Osteoblast (primary cell): ENCODE results near the gene CP. TPM values are rescaled to one million over a fixed set of nuclear protein-coding genes. Genes with fewer than 3 reads are reported as not detected.
"Not testable (repeated sequence)": the region's sequence is repeated elsewhere in the genome, so short reads cannot be mapped to it uniquely, and the experiment has no call there.

ENCODE experiments used
- DNase-seq: peaks from one replicate; pipeline ENCODE4 v3.0.0; 2011; ENCODE audit warnings: low spot score, mixed read lengths; ENCODE audit not compliant: insufficient read length; ENCODE audit errors: missing footprints
- H2AFZ ChIP-seq: 2 replicates; pipeline ENCODE4 v1.6.0; 2011; ENCODE audit warnings: mild to moderate bottlenecking, low read length
- H3K27ac ChIP-seq: 2 replicates; pipeline ENCODE4 v1.5.1; 2011; ENCODE audit warnings: mild to moderate bottlenecking, low read depth, low read length, moderate library complexity
- H3K27me3 ChIP-seq: 2 replicates; pipeline ENCODE4 v1.6.0; 2012; ENCODE audit warnings: mild to moderate bottlenecking, control low read depth, inconsistent platforms, low read length, moderate library complexity; ENCODE audit not compliant: insufficient read depth
- H3K36me3 ChIP-seq: 2 replicates; pipeline ENCODE4 v1.5.1; 2011; ENCODE audit warnings: mild to moderate bottlenecking, low read length, control low read depth, moderate library complexity; ENCODE audit not compliant: insufficient read depth
- H3K4me1 ChIP-seq: 2 replicates; pipeline ENCODE4 v1.5.1; 2011; ENCODE audit warnings: mild to moderate bottlenecking, low read length, control low read depth, moderate library complexity; ENCODE audit not compliant: insufficient read depth
- H3K4me2 ChIP-seq: 2 replicates; pipeline ENCODE4 v1.6.0; 2011; ENCODE audit warnings: mild to moderate bottlenecking, low read length; ENCODE audit not compliant: insufficient read depth
- H3K4me3 ChIP-seq: fragments of 200-600 bp; sonication (generic); 3 replicates; pipeline ENCODE4 v1.5.1; 2012; ENCODE audit warnings: mild to moderate bottlenecking, low read length, inconsistent platforms; ENCODE audit not compliant: insufficient read depth
- H3K79me2 ChIP-seq: 2 replicates; pipeline ENCODE4 v1.6.0; 2012; ENCODE audit warnings: mild to moderate bottlenecking, low read length, control low read depth, inconsistent platforms; ENCODE audit not compliant: insufficient read depth
- H3K9me3 ChIP-seq: 2 replicates; pipeline ENCODE4 v1.5.1; 2011; ENCODE audit warnings: low read depth, low read length, control low read depth
- H4K20me1 ChIP-seq: 2 replicates; pipeline ENCODE4 v1.6.0; 2012; ENCODE audit warnings: mild to moderate bottlenecking, low read length, control low read depth; ENCODE audit not compliant: insufficient read depth
- CTCF ChIP-seq: IDR thresholded peaks from 2 replicates; pipeline ENCODE4 v1.5.1; 2011; ENCODE audit warnings: mild to moderate bottlenecking, low read depth, low read length, moderate library complexity; ENCODE audit errors: extremely low read depth
- total RNA-seq: library from RNA; depleted of rRNA; stranded (reverse); fragments of >200 nt; gene quantifications from 2 replicates; pipeline ENCODE4 v1.2.3, GENCODE V29; 2012

The CP gene
- total RNA-seq, 1 donor = 1.4 TPM

GRCh38 chr3:149227591-149228268, 6.1 kb upstream of the CP start:
- no peaks in the 10 kb centered on the region for H3K79me2 ChIP-seq
- H2AFZ ChIP-seq = peak overlapping the region; percentile 64
- H3K36me3 ChIP-seq = no peaks in the 10 kb centered on the region
- no peaks in the 10 kb centered on the region for H4K20me1 ChIP-seq
- no peak overlapping the region for H3K27ac ChIP-seq
- H3K4me3 ChIP-seq = no peak overlapping the region
- no peak for TF ChIP-seq CTCF
- H3K4me1 ChIP-seq = peaks cover 16% of the 10 kb centered on the region
- DNase-seq = peak; percentile 31
- H3K4me2 ChIP-seq = no peak overlapping the region
- H3K9me3 ChIP-seq = no peaks in the 10 kb centered on the region
- H3K27me3 ChIP-seq = no peaks in the 10 kb centered on the region

GRCh38 chr3:149226776-149227175, 5.1 kb upstream of the CP start:
- no peak for DNase-seq

GRCh38 chr3:149224736-149225594, 3.3 kb upstream of the CP start:
- no peaks in the 10 kb centered on the region for H3K36me3 ChIP-seq
- peak overlapping the region; percentile 71 for H3K27ac ChIP-seq
- peak overlapping the region; percentile 71 for H3K4me3 ChIP-seq
- H3K27me3 ChIP-seq = no peaks in the 10 kb centered on the region
- DNase-seq = peak; percentile 77
- H2AFZ ChIP-seq = peak overlapping the region; percentile 90
- no peak for TF ChIP-seq CTCF
- H4K20me1 ChIP-seq = no peaks in the 10 kb centered on the region
- no peaks in the 10 kb centered on the region for H3K9me3 ChIP-seq
- H3K4me2 ChIP-seq = peak overlapping the region; percentile 88
- H3K4me1 ChIP-seq = peaks cover 16% of the 10 kb centered on the region
- H3K79me2 ChIP-seq = no peaks in the 10 kb centered on the region

More at GRCh38 chr3:149226776-149227175, 5.1 kb upstream of the CP start:
- no peaks in the 10 kb centered on the region for H3K36me3 ChIP-seq
- H4K20me1 ChIP-seq = no peaks in the 10 kb centered on the region
- H3K4me2 ChIP-seq = no peak overlapping the region
- no peak overlapping the region for H2AFZ ChIP-seq
- H3K27me3 ChIP-seq = no peaks in the 10 kb centered on the region
- no peak overlapping the region for H3K27ac ChIP-seq
- H3K4me3 ChIP-seq = no peak overlapping the region
- no peaks in the 10 kb centered on the region for H3K9me3 ChIP-seq
- peaks cover 16% of the 10 kb centered on the region for H3K4me1 ChIP-seq
- TF ChIP-seq CTCF = no peak
- no peaks in the 10 kb centered on the region for H3K79me2 ChIP-seq

- Histone ChIP-seq H3K4me3 (no peak overlapping the region), H2AFZ (no peak overlapping the region), H3K79me2 (no peaks in the 10 kb centered on the region), H3K36me3 (no peaks in the 10 kb centered on the region), H3K4me2 (no peak overlapping the region), H3K27me3 (no peaks in the 10 kb centered on the region), H4K20me1 (no peaks in the 10 kb centered on the region), H3K4me1 (peaks cover 16% of the 10 kb centered on the region), H3K27ac (no peak overlapping the region), H3K9me3 (no peaks in the 10 kb centered on the region)
- TF ChIP-seq CTCF = no peak
- DNase-seq = no peak
Observed at GRCh38 chr3:149223461-149223820, 1.8 kb upstream of the CP start.

GRCh38 chr3:149219380-149220121, 2.1 kb downstream of the CP start:
- not testable (repeated sequence) for H3K27me3 ChIP-seq, H3K4me1 ChIP-seq, H3K4me3 ChIP-seq, DNase-seq, H3K79me2 ChIP-seq, H3K4me2 ChIP-seq, H3K9me3 ChIP-seq, H3K36me3 ChIP-seq, H3K27ac ChIP-seq, H2AFZ ChIP-seq, H4K20me1 ChIP-seq
